Liver (tissue), 3 donors: ENCODE results near the gene PIP5K1C.

Experiments used
- EGR1 ChIP-seq, 2 donors: IDR thresholded peaks; 2 replicates each; pipeline ENCODE4 v1.6.1; 2016 to 2018; ENCODE audit warnings: antibody characterized with exemption in 2 of 2, low read depth in 2 of 2
- TF ChIP-seq, protein P1 (sequence below): fragments of 150-350 bp; IDR thresholded peaks from 2 replicates; pipeline ENCODE4 v1.5.1; 2017; ENCODE audit warnings: improper control_type of control experiment, low read depth, low read length; ENCODE audit not compliant: missing input control
- TF ChIP-seq, protein P2 (sequence below): IDR thresholded peaks from 2 replicates; pipeline ENCODE4 v1.6.1; 2016; ENCODE audit warnings: antibody characterized with exemption
- TF ChIP-seq, protein P3 (sequence below): IDR thresholded peaks from 2 replicates; pipeline ENCODE4 v1.6.1; 2016; ENCODE audit warnings: antibody characterized with exemption, mild to moderate bottlenecking
- donor health status: healthy.
- donor health status: healthy.

DNA sequence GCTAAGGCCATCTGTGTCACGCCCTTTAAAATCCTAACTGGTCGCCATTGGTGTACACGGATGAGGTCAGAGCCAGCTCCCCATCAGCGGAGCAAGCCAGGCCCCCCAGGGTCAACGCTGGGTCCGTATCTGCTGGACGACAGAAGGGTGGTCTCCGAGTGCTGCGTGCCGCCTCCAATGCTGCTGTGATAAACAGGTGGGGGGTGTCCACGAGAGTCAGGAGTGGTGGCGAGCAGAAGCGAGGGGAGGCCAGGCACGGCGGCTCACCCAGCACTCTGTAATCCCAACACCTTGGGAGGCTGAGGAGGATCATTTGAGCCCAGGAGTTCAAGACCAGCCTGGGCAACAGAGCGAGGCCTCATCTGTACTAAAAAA is 42.9 kb downstream of the PIP5K1C start:
- TF ChIP-seq, protein P1, sequence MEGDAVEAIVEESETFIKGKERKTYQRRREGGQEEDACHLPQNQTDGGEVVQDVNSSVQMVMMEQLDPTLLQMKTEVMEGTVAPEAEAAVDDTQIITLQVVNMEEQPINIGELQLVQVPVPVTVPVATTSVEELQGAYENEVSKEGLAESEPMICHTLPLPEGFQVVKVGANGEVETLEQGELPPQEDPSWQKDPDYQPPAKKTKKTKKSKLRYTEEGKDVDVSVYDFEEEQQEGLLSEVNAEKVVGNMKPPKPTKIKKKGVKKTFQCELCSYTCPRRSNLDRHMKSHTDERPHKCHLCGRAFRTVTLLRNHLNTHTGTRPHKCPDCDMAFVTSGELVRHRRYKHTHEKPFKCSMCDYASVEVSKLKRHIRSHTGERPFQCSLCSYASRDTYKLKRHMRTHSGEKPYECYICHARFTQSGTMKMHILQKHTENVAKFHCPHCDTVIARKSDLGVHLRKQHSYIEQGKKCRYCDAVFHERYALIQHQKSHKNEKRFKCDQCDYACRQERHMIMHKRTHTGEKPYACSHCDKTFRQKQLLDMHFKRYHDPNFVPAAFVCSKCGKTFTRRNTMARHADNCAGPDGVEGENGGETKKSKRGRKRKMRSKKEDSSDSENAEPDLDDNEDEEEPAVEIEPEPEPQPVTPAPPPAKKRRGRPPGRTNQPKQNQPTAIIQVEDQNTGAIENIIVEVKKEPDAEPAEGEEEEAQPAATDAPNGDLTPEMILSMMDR = no peak
- TF ChIP-seq, protein P2, sequence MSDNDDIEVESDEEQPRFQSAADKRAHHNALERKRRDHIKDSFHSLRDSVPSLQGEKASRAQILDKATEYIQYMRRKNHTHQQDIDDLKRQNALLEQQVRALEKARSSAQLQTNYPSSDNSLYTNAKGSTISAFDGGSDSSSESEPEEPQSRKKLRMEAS = no peak
- no peak for TF ChIP-seq EGR1 (IDR thresholded peaks at IDR 0.05; ENCODE audit: low read depth in 2 of 2)
- TF ChIP-seq, protein P3, sequence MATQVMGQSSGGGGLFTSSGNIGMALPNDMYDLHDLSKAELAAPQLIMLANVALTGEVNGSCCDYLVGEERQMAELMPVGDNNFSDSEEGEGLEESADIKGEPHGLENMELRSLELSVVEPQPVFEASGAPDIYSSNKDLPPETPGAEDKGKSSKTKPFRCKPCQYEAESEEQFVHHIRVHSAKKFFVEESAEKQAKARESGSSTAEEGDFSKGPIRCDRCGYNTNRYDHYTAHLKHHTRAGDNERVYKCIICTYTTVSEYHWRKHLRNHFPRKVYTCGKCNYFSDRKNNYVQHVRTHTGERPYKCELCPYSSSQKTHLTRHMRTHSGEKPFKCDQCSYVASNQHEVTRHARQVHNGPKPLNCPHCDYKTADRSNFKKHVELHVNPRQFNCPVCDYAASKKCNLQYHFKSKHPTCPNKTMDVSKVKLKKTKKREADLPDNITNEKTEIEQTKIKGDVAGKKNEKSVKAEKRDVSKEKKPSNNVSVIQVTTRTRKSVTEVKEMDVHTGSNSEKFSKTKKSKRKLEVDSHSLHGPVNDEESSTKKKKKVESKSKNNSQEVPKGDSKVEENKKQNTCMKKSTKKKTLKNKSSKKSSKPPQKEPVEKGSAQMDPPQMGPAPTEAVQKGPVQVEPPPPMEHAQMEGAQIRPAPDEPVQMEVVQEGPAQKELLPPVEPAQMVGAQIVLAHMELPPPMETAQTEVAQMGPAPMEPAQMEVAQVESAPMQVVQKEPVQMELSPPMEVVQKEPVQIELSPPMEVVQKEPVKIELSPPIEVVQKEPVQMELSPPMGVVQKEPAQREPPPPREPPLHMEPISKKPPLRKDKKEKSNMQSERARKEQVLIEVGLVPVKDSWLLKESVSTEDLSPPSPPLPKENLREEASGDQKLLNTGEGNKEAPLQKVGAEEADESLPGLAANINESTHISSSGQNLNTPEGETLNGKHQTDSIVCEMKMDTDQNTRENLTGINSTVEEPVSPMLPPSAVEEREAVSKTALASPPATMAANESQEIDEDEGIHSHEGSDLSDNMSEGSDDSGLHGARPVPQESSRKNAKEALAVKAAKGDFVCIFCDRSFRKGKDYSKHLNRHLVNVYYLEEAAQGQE = no peak
